Measurements from ENCODE around the gene PFKL. TPM values are rescaled to one million over a fixed set of nuclear protein-coding genes. Genes with fewer than 3 reads are reported as not detected.
A peak's percentile ranks its signal among the peaks of the same experiment; 100 is the strongest.
"Not testable (repeated sequence)": the region's sequence is repeated elsewhere in the genome, so short reads cannot be mapped to it uniquely, and the experiment has no call there.

Gene PFKL
- total RNA-seq, 1 donor from 2014 or later = 186 TPM

DNA sequence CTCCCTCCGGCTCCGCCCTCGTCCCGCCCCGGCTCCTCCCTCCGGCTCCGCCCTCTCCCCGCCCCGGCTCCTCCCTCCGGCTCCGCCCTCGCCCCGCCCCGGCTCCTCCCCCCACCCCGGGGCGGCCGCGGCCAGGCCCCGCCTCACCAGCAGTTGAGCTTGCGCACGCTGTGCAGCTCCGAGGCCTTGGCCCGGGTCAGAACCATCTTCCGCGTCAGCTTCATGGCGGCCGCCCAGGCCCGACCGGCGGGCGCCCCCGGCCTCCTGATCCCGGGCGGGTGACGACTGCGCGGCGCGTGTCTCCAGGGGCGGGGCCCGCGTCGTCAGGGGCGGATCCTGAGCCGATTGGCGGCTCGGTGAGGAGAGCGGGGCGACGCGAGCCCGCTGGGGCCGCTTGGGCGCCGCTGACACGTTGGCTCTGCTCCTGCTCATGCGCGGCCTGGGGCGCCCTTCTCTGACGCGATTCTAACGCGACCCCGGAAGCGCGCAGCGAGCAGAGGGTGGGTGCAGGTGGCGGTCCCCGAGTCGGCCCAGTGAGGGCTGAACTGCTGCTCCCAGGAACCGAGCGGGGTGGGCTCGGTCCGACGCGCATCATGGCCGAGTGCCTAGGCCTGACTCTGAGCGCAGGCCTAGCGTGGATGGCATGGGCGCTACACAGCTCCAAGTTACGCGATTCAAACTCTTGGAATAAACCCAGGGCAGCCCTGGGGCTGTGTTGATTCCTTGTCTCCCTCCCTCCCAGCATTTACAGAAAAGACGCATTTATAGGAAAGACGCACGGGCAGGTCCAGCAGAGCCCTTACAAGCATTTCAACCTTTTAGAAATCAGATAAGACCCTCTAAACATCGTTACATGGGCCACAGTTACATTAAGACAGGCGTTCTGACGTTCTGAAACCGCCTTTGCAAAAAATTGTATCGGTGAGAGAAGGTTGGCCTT is 39.4 kb downstream of the PFKL start, which contains the start of gene CFAP410:
CFAP410 (minus strand) TSS at position 420 of the 940 bp plus-strand sequence; CDS start at position 224, 196 bp downstream.
- peak; percentile 94 for DNase-seq (ENCODE audit: low read depth)

DNA sequence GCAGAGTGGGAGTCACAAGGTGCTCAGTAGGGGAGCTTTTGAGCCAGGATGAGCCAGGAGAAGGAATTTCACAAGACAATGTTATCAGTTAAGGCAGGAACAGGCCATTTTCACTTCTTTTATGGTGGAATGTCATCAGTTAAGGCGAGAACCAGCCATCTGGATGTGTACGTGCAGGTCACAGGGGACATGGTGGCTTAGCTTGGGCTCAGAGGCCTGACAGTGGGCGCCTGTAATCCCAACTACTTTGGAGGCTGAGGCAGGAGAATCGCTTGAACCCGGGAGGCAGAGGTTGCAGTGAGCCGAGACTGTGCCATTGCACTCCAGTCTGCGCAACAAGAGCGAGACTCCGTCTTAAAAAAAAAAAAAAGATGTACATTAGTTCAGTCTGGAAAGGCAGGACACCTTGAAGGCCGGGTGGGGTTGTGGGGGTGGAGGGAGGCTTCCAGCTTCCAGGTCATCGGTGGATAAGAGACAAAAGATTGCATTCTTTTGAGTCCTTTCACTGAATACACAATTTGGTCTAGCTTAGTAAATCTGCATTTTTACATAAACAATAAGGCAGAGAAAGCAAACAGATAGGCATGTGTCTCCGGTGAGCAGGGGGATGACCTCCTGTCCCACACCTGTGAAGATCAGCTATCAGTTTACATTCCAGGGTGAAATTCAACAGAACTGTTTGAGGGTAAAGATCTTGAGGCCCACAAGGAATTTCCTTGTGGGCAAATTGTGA is 42.0 kb downstream of the PFKL start:
- DNase-seq (ENCODE audit: low read depth) = not testable (repeated sequence)

DNA sequence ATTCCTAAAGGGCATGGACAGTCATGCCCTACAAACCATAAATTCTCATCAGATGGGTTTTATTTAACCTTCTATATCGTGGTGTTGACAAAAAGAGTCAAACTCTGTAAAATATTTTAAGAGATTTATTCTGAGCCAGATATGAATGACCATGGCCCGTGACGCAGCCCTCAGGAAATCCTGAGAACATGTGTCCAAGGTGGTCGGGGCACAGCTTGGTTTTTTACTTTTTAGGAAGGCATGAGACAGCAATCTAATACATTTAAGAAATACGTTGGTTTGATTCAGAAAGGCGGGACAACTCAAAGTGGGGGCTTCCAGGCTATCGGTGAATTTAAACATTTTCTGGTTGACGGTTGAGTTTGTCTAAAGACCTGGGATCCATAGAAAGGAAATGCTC is 43.1 kb downstream of the PFKL start:
- not testable (repeated sequence) for DNase-seq (ENCODE audit: low read depth)

DNA sequence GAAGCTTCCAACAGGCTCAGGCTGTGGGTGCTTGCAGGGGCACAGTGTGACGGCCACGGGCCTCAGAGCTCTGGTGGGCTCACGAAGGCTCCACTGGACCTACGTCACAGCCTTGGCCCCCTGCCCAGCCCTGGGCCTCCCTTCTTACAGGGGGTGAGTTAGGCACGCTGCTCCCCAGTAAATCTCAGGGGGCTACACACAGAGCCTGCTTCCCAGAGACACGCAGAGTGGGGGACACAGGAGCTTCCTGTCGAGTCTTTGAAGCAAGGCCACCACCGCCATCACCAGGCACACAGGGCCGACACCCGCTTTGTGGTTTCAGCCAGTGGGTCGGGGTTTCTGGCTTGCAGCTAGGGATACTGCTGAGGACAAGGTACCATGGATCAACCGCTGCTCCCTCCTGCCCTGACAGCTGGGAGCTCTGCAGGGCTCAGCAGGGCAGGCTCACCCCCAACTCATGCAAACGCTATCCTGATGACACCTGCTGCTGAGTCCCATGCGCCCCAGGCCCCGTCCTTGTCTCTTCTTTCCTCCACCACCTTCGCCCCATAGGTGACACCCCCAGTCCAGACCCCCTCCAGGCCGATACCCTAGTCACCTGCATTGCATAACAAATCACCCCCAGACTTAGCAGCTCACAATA is 44.8 kb downstream of the PFKL start:
- DNase-seq (ENCODE audit: low read depth) = peak; percentile 48

DNA sequence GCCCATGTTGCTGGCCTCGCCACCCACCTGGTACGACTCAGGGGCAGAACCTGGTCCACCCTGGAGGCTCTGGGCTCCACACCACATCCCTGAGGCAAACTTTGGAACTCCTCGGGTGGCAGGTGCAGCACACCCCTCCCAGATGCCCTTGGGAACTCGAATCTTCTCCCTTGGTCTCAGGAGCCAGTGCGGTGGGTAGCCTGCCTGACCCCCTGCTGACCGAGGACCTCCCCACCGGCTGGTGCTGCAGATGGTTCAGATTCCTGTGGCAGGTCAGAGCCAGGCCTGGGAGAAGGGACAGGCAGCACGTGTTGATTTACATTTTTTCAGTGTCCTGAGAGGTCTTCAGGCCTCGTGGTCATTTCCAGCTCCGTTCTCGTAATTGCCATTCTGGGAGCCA is 45.6 kb downstream of the PFKL start:
- peak; percentile 73 for DNase-seq (ENCODE audit: low read depth)

DNA sequence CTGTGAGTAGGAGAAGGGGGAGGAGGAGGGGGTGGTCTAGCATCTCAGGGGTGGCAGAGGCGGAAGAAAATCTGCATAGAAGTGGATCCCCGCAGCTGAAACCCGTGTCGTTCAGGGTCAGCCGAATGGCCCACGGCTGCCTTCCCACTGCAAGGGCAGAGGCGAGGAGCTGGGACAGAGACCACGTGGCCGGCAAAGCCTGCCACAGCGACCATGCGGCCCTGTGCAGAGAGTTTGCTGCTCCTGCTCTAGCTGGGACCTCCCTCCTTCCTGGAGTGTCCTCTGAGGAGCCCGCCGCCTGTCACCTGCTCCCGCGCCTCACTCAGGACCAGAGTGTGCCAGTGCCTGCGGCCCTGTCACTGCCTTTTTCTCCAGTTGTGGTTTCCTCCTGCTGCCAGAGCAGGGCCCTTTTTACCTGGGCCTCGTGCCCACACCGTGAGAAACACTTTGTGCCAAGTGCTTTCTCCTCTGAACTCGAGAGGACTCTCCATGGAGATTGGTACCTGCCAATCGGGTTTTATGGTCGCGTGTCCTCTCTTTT is 48.1 kb downstream of the PFKL start:
- no peak for DNase-seq (ENCODE audit: low read depth)

DNA sequence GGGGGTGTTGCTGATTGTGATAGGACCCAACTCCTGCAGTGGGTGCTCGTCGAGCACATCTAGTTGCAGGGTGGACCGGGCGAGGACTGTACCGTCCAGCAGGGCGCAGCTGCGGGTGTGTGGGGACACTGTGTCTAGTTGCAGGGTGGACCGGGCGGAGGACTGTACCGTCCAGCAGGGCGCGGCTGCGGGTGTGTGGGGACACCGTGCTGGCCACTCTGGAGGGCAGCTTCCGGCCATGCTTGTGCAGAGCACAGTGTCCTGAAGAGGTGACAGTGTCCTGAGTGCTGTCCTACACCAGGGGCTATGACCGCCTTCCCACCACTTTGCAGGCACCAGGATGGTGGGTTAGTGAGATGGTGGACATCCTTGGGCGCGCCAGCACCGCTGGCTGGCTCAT is 49.0 kb downstream of the PFKL start:
- DNase-seq (ENCODE audit: low read depth) = no peak

DNA sequence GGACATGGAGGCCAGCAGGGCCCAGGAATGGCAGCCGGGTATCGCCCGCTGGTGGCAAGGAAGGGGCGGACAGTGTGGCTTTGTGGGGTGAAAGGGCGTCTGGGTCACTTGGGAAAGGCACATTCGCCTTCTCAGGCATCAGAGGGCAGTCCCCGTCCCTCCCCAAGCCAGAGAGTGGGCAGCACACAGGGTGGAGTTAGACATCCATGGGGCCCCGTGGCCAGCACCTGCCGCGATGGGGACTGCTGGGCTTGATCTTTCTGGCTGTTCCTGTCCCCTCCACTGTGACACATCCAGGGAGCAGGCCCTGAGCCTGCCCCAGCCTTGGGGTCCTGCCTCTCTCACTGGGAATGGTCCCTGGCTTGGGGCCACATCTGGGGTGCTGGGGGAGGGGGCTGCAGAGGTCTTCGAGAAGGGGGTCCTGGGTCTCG is 49.6 kb downstream of the PFKL start:
- DNase-seq (ENCODE audit: low read depth) = no peak

DNA sequence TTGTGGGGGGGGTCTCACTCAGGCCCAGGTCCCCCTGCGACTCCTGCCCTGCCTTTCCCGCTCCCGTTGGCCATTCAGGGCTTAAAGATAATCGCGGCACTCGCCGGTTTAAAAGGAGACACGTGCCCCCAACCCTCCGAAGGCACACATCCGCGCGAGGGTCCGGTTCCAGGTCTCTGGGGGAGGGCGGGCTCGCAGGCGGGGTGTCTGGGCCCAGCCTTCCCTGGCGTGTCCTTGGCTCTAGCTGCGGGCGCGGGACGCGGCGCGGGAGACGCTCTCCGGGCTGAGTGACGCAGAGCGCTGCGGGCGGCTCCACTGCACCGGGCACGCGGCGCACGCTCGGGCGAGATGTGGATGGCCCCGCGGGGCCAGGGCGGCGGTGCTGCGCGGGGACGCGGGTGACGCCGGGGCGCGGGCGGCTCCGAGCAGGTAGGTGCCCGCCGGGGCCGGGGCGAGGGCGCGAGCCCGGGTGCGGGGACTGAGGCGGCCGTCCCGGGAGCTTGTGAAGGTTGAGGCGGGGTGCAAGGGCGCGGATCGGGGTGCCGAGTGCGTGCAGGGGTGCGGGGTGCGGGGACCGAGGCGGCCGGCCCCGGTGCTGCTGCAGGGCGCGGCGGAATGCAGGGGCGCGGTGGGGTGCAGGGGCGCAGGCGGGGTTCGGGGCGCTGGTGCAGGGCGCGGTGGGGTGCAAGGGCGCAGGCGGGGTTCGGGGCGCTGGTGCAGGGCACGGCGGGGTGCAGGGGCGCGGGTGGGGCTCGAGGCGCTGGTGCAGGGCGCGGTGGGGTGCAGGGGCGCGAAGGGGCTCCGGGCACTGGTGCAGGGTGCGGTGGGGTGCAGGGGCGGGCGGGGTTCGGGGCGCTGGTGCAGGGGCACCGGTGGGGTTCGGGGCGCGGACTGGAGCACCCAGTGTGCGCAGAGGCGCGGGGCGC is 50.3 kb downstream of the PFKL start:
- no peak for DNase-seq (ENCODE audit: low read depth)

DNA sequence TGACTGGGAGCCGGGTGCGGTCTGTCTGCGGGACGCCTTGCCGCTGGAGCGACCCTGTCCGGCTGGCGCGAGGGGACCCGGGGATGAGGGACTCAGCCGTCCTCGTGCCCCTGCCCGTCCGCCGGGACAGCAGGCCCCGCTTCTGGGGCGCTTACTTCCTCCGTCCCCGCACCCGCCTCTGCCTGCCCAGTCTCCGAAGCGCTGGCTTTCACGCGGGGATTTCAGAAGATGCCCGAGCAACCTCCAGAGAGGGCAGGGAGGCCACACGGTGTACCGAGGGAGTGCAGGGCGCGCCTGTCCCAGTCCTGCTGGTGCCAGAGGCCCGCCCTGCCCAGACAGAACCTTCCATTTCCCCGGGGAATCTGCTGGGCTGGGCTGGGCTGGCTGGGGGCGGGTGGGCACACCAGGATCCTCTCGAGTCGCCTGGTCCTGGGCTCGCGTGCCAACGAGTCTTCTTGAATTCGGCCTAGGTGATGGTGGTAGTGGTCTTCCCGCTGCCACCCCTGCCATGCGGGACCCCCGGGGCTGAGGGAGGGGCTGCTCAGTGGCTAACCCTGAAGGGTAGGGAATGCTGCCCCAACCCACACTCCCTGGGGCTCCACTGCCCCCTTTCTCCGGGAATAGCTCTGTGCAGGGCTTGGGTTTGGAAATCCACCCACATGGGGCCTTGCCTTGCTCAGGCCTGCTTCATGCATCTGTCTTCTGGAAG is 51.1 kb downstream of the PFKL start:
- no peak for DNase-seq (ENCODE audit: low read depth)

DNA sequence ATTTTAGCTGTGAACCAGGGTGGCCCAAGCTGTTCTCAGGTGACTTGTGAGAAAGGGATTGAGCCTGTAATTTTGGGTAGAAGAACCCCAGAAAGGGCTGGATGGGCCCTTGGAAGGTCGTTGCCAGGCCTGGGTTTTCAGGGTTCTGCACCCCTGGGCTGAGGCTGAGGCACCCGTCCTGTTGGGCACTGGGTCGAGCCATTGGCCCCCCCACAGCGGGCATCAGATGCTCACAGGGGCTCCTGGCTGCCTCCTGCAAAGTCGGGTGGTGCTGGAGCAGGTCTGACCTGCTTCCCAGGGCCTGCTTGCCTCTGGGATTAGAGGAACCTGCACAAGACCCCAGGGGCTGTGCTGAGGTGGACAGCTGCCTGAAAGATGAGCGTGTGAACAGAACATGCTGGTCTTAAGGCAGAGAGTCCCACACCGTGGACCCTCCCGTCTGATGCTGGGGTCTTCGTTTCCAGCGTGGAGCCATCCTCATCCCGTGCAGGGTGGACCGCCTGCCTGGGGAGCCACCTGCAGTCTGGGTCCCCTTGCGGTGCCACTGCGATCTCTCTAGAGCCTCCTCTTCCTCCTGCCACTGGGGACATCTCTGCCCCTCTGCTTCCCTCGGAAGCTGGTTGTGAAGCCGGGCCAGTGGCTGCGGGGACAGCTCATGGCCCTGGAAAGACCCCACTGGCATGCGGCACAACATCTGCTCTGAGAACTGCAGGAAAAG is 51.8 kb downstream of the PFKL start:
- DNase-seq (ENCODE audit: low read depth) = no peak

DNA sequence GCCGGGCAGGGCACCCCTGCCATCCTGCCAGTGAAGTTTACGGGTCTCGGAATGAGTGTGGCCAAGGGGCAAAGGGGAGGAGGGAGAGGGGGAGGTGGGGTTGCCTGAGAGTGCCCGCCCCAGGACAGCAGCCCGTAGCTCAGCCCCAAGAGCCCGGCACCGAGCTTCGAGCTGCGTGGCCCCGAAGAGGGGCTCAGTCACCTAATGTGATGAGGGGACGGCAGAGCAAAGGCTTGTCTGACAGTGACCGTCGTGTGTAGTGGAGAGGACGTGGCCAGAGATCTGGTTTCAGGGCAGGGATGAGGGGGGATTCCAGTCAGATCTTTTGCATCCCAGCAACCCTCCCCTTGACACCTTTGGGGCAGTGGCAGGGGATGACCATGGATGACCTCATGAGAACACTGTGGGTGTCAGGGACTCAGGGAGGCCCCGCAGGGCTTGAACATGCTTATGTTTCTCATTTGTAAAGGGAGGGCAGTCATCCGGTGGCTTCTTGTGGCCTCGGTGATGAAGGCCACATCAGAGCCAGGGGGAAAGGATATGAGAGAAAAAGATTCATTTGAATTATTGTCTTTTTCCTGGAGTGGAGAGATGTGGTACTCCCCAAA is 52.5 kb downstream of the PFKL start:
- no peak for DNase-seq (ENCODE audit: low read depth)

DNA sequence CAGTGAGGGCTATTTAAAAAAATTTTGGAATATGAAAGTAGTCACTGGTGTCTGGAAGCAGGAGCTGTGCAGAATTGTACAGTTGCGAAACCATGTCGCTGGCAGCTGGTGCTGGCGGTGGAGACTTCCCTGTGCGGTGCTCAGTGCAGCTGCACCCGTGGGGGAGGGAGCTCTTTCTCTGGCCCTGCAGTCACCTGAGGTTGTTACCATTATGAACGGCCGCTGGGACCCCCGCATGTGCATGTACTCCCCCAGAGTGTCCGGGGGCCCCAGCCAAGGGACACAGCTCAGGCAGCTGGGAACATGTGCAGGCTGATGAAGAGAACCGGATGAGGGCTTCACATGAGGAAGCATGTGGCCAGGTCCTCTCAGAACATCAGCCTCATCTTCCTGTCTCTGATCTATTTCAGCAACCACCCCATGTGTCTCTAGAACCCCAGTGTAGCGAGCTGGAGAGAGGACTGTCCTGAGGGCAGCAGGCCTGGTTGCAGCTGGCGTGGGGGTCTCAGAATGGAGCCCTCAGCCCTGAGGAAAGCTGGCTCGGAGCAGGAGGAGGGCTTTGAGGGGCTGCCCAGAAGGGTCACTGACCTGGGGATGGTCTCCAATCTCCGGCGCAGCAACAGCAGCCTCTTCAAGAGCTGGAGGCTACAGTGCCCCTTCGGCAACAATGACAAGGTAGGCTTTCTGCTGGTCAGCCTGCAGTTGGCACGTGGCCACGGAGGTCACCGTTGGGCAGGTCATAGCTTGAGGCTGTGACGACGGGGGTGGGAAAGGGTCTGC is 53.5 kb downstream of the PFKL start, which contains the start of gene TRPM2:
TRPM2 (plus strand) TSS at position 431 of the 780 bp plus-strand sequence; CDS start at position 511, 80 bp downstream.
- DNase-seq (ENCODE audit: low read depth) = no peak

DNA sequence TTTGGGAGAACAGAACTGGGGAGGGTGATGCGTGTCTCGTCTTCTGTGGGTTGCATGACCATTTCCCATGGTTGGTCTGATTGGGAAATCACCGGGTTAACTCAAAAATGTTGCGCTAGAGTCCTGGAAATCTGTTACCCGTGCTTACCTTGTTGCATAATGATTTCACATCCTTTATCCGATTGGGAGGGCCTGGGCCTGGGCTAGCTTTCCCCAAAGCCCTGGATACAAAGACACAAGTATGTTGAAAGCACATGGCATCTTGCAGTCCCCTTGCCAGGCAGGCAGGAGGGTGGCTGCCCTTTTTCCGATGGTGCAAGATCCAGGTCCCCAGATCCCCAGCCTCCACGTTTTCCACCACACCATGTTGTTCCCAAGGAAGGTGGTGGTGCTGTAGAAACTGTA is 54.1 kb downstream of the PFKL start:
- no peak for DNase-seq (ENCODE audit: low read depth)

DNA sequence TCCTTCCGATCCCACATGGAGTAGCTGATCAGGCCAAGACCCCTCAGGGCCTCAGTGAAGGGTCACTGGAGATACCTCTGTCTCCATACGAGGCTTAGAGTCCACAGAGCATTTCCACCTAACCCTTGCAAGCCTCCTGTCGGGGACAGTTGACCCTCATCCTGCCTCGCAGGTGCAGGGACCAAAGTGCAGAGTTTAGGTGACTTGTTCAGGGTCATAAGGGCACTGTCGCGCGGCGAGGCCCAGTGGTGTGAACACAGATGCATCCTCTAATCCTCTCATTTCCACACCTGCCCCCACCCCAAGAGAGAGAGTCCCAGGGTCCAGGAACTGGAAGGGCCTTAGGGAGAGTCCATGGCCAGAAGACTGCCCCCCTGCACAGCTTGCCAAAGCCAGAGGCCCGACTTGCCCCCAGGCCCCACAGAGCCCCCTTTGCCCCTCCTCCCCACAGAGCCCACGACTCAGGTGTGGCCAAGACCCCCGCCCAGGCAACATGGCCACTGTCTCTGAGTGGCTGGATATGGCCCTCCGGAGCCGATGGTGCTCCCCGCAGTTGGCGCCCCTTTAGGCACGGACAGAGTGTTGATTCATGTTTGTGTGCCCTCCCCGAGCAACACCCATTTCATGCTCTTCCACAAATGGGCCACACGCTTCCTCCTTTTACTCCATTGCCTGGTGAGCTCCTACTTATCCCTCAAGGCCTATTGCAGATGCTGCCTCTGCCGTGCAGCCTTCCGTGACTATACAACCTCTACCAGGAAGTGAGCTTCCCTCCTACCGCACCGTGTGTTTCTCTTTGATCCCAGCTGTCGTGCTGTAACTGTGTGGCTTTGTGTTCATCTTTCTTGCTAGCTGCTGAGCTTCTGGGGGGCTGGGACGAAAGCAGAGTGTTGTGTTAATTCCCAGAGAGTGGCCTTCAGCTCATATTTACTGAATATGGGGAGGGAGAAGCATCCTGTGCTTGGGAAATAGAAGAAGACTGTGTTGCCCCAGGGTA is 55.2 kb downstream of the PFKL start:
- DNase-seq (ENCODE audit: low read depth) = no peak

DNA sequence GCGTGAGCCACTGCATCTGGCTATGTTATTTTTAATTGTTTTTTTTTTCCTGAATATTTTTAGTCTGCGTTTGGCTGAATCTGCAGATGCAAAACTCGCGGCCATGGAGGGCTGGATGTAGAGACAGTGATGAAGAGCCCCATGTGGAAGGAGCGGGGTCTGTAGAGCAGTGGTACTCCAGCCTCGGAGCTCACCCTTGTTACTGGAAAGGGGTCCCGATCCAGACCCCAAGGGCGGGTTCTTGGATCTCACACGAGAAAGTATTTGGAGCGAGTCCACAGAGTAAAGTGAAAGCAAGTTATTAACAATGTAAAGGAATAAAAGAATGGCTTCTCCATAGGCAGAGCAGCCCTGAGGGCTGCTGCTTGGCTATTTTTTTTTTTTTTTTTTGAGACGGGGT is 56.3 kb downstream of the PFKL start:
- no peak for DNase-seq (ENCODE audit: low read depth)
